ENCODE data around the gene C6orf141.
"Not testable (repeated sequence)": the region's sequence is repeated elsewhere in the genome, so short reads cannot be mapped to it uniquely, and the experiment has no call there.

Gene C6orf141

DNA sequence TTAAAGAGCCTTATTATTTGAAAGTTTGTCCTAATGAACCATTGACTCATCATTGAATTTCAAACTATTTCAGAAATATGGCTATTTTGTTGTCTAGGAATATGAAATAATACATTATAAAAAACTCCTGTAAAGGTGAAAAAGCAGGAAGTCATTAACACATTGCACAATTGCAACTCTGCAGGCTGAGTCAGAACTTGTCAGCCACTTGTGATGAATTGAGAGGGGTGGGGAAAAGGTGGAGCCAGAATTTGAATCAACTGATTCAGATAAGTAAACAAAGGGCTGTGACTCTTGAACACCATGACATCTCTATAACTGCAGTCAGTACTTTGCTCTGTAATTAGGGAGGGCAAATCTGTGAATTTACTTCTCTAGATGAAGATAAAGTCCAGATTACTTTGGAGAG, 6.0 kb downstream of the C6orf141 start:
- no peak for DNase-seq (ENCODE audit: insufficient read length)
- FAIRE-seq = no peak
- TF ChIP-seq POLR2AphosphoS5 (IDR thresholded peaks at IDR 0.05; ENCODE audit: low read depth, low read length) (no peak), POLR2A (IDR thresholded peaks at IDR 0.05; ENCODE audit: low read depth, low read length) (no peak), TAF1 (IDR thresholded peaks at IDR 0.05; ENCODE audit: borderline replicate concordance, low read depth, low read length) (no peak)

DNA sequence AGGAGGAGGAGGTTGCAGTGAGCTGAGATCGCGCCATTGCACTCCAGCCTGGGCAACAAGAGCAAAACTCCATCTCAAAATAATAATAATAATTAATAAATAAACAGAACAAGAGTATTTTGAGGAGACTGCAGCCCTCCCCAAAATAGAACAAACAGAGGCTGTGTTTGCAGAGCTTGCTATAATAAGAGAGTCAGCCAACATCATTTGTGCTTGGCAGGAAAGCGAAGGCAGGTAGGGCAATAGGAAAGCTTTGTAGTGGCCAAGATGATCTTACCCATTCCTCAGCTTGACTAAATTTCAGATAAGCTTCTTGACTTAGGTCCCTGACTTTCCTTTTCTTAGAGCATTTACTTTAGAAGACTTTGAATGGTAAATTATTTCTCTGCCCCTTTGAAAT, 6.7 kb downstream of the C6orf141 start:
- FAIRE-seq (no peak), DNase-seq (ENCODE audit: insufficient read length) (no peak)
- no peak for TF ChIP-seq TAF1 (IDR thresholded peaks at IDR 0.05; ENCODE audit: borderline replicate concordance, low read depth, low read length)
- TF ChIP-seq POLR2AphosphoS5 (IDR thresholded peaks at IDR 0.05; ENCODE audit: low read depth, low read length) = no peak
- TF ChIP-seq POLR2A (IDR thresholded peaks at IDR 0.05; ENCODE audit: low read depth, low read length) = no peak

DNA sequence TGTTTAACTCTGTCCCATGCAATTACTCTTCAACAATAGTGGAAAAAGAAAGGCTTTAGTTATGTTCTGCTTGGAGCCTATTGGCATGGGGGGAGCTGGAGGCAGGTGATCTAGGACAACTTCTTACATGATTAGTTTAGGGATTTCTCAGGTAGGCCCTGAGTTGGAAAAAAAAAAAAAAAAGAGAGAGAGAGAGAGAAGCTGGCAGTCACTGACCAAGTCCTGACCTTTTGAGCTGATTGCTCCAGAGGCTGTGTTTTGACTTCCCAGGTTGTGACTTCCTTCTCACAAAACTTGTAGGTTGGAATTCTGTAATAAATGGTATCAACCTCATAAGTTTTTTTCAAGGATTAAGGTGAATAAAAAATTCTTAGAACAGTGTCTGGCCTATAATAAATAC, 7.8 kb downstream of the C6orf141 start:
- no peak for TF ChIP-seq POLR2A (IDR thresholded peaks at IDR 0.05; ENCODE audit: low read depth, low read length)
- no peak for TF ChIP-seq TAF1 (IDR thresholded peaks at IDR 0.05; ENCODE audit: borderline replicate concordance, low read depth, low read length)
- no peak for TF ChIP-seq POLR2AphosphoS5 (IDR thresholded peaks at IDR 0.05; ENCODE audit: low read depth, low read length)
- DNase-seq (ENCODE audit: insufficient read length) (no peak), FAIRE-seq (no peak)

DNA sequence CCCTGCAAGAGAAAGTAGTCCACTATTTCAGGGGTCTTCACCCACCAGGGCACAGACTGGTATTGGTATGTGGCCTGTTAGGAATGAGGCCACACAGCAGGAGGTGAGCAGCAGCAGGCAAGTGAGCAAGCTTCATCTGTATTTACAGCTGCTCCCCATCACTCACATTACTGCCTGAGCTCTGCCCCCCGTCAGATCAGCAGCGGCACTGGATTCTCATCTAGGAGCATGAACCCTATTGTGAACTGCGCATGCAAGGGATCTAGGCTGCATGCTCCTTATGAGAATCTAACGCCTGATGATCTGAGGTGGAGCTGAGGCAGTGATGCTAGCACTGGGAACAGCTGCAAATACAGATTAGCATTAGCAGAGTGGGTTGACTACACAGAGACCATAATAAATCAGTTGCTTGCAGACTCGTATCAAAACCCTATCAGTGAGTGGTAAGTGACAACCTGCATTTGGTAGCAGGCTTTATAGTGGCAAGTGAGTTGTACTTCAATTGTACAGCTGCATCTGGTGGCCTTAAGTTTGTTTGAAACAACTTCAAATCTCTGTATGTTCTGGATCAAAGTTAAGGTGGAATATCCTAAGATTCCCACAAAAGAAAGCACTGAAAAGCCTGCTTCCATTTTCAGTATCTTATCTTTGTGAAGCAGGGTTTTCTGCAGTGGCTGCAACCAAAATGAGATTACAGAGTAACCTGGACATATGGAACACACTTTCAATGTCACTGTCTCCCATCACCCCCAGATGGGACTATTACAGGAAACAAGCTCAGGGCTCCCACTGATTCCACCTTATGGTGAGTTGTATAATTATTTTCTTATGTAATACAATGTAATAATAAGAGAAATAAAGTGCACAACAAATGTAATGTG, 12.8 kb downstream of the C6orf141 start:
- no peak for TF ChIP-seq TAF1 (IDR thresholded peaks at IDR 0.05; ENCODE audit: borderline replicate concordance, low read depth, low read length)
- no peak for TF ChIP-seq POLR2A (IDR thresholded peaks at IDR 0.05; ENCODE audit: low read depth, low read length)
- no peak for TF ChIP-seq POLR2AphosphoS5 (IDR thresholded peaks at IDR 0.05; ENCODE audit: low read depth, low read length)
- FAIRE-seq (no peak), DNase-seq (ENCODE audit: insufficient read length) (no peak)

DNA sequence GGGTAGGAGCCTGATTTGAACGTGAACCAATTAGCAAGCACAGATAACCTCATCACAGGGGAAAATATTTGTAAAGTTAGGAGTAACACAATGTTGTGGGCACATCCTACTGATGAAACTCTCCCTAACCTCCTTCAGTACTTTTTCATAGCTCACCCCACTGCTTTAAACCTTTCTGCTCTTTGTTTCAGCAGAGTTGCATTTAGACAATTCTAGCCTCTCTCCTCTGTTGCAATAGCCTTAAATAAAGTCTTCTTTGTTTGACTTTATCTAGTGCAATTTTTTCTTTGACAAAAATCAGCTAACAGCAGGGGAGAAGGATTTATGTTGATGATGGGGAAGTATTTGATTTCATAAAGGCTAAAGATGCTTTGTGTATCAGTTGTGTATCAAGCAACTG, 14.1 kb downstream of the C6orf141 start:
- FAIRE-seq = no peak
- TF ChIP-seq POLR2AphosphoS5 (IDR thresholded peaks at IDR 0.05; ENCODE audit: low read depth, low read length) (no peak), TAF1 (IDR thresholded peaks at IDR 0.05; ENCODE audit: borderline replicate concordance, low read depth, low read length) (no peak), POLR2A (IDR thresholded peaks at IDR 0.05; ENCODE audit: low read depth, low read length) (no peak)
- DNase-seq (ENCODE audit: insufficient read length) = no peak

DNA sequence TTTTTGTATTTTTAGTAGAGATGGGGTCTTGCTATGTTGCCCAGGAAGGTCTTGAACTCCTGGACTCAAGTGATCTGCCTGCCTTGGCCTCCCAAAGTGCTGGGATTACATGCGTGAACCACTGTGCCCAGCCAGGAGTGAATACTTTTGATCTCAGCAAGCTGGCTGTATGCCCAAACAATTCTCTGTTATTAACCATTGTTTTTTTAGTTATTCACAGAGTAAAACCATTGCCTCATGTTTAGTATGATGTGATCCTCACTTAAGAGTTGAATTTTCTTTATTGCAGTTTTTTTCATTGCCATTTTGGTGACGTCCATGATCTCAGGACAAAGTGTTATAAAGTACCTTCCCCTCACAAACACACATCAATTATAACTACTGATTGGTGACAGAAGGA, 14.8 kb downstream of the C6orf141 start:
- no peak for FAIRE-seq
- TF ChIP-seq TAF1 (IDR thresholded peaks at IDR 0.05; ENCODE audit: borderline replicate concordance, low read depth, low read length) (no peak), POLR2A (IDR thresholded peaks at IDR 0.05; ENCODE audit: low read depth, low read length) (no peak), POLR2AphosphoS5 (IDR thresholded peaks at IDR 0.05; ENCODE audit: low read depth, low read length) (no peak)
- no peak for DNase-seq (ENCODE audit: insufficient read length)

DNA sequence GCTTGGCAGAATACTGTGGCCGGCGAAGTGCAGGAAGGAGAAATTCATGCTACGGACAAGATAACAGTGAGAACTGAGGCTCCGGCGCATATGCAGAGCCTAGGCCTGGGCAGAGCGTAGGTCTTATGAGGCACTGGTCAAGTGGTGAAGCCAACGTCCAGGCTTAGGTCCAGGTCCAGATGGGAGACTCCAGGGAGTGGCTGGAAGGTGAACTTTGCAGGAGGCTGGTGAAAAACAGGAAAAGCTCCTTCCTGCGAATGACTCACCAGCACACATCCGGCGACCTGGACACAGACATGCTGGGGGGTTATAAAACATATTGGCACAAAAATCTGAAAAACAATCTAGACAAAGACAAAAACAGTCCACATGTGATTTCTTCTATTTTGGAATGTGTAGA, 15.4 kb downstream of the C6orf141 start:
- DNase-seq (ENCODE audit: insufficient read length) (no peak), FAIRE-seq (no peak)
- TF ChIP-seq POLR2AphosphoS5 (IDR thresholded peaks at IDR 0.05; ENCODE audit: low read depth, low read length) (no peak), TAF1 (IDR thresholded peaks at IDR 0.05; ENCODE audit: borderline replicate concordance, low read depth, low read length) (no peak), POLR2A (IDR thresholded peaks at IDR 0.05; ENCODE audit: low read depth, low read length) (no peak)

DNA sequence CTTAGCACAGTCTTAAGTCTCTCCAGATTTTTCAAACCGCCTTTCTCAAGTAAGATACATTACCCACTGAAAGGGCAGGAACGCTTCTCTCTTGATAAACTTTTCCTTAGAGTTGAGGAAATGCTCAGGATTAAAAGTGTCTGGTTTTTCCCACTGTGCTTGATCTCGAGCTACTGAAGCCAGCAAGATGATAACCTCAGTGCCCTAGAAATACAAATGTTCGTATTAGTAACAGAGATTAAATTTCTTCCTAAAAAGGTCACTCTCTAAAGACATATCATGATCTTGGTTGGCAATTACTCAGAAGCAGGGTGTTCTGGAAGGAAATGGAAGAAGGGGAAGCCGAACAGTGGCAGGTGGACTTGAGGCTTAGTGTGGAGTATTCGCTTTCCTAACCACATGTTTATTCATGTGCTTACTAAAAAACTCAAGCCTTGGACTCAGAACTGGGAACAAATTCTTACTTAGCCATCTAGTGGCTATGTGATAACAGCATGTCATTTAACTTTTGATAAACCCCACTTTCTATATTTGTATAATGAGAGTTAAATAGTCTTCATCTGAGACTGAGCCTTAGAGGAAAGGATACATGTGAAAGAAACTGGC, 20.1 kb downstream of the C6orf141 start:
- no peak for FAIRE-seq
- DNase-seq (ENCODE audit: insufficient read length) = no peak
- TF ChIP-seq TAF1 (IDR thresholded peaks at IDR 0.05; ENCODE audit: borderline replicate concordance, low read depth, low read length) (no peak), POLR2AphosphoS5 (IDR thresholded peaks at IDR 0.05; ENCODE audit: low read depth, low read length) (no peak), POLR2A (IDR thresholded peaks at IDR 0.05; ENCODE audit: low read depth, low read length) (no peak)

DNA sequence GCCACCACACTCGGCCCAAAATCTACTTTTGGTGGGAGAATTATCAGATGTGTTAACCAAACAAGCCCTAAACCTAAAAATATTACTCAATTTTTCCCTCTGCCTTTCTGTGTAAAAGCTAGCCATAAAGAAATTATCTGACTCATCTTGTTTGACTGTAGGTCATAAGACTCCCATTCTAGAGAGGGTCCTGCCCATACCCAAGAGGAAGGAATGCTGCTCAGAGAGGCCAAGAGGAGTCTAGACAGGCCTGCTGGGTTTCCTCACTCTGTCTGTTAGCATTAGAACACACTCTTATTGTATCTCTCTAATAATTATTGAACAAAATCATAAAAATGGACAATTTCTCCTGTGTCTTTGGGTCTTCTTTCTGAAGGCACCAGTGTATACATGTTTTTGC, 26.1 kb downstream of the C6orf141 start:
- no peak for DNase-seq (ENCODE audit: insufficient read length)
- no peak for FAIRE-seq
- TF ChIP-seq POLR2AphosphoS5 (IDR thresholded peaks at IDR 0.05; ENCODE audit: low read depth, low read length) (no peak), POLR2A (IDR thresholded peaks at IDR 0.05; ENCODE audit: low read depth, low read length) (no peak), TAF1 (IDR thresholded peaks at IDR 0.05; ENCODE audit: borderline replicate concordance, low read depth, low read length) (no peak)

DNA sequence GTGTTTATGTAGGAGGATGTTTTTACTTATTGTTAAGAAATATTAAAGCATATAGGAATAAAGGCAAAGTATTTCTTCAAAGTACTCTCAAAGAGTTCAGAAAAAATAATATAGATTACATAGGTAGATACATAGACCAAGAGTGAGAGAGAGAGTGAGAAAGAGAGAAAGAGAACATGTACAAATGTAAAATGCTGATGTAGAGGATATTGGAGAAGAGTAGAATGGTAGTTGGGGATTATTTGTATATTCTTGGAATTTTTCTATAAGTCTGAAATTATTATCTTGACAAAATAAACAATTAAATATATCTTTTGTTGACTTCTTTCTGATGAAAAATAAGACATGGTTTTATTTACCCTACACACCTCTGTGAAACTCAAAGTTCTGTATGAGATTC, 29.2 kb downstream of the C6orf141 start:
- DNase-seq (ENCODE audit: insufficient read length) (no peak), FAIRE-seq (no peak)
- no peak for TF ChIP-seq POLR2AphosphoS5 (IDR thresholded peaks at IDR 0.05; ENCODE audit: low read depth, low read length)
- no peak for TF ChIP-seq TAF1 (IDR thresholded peaks at IDR 0.05; ENCODE audit: borderline replicate concordance, low read depth, low read length)
- no peak for TF ChIP-seq POLR2A (IDR thresholded peaks at IDR 0.05; ENCODE audit: low read depth, low read length)

DNA sequence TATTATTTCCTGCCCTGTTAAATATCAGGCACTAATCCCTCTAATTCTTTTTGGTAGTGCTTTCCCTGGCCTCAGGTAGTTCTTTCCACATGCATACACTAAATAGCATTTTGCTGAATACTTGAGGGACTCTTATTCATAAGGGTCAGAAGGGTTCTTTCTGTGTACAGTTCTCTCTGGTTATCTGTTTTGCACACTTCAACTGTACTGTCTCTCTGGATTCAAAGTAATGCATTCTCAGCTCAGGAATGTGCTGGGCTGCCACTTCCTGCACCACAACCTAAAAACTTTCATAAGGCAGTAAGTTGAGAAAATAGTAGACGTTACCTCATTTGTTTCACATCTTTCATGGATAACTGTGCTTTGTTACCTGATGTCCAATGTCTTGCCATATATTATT, 32.1 kb downstream of the C6orf141 start:
- DNase-seq (ENCODE audit: insufficient read length) = no peak
- TF ChIP-seq POLR2A (IDR thresholded peaks at IDR 0.05; ENCODE audit: low read depth, low read length) = no peak
- no peak for TF ChIP-seq TAF1 (IDR thresholded peaks at IDR 0.05; ENCODE audit: borderline replicate concordance, low read depth, low read length)
- no peak for TF ChIP-seq POLR2AphosphoS5 (IDR thresholded peaks at IDR 0.05; ENCODE audit: low read depth, low read length)
- no peak for FAIRE-seq

DNA sequence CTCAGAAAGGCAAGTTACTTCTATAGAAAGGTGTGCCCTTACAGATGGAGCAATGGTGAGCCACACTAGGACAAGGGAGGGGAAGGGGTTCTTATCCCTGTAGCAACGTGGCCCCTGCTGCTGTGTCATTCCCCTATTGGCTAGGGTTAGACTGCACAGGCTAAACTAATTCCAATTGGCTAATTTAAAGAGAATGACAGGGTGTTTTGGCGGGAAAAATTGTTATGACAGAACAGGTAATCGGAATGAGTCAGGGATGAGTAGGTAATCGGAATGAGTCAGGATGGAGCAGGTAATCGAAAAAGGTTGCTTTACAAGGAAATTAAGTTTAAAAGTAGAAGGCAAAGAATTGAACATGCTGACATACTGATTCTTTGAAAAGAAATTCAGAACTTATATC, 36.8 kb downstream of the C6orf141 start:
- FAIRE-seq; DNase-seq (ENCODE audit: insufficient read length): not testable (repeated sequence)
